HG02884 (cell line): ENCODE results near the gene ASCL2.

Experiments used
- ATAC-seq: cut with Tn5 transposase; IDR thresholded peaks from one replicate; pipeline ENCODE4 v1.9.1; 2021; ENCODE audit warnings: mild to moderate bottlenecking, moderate library complexity; ENCODE audit not compliant: unreplicated experiment

ASCL2 gene

DNA sequence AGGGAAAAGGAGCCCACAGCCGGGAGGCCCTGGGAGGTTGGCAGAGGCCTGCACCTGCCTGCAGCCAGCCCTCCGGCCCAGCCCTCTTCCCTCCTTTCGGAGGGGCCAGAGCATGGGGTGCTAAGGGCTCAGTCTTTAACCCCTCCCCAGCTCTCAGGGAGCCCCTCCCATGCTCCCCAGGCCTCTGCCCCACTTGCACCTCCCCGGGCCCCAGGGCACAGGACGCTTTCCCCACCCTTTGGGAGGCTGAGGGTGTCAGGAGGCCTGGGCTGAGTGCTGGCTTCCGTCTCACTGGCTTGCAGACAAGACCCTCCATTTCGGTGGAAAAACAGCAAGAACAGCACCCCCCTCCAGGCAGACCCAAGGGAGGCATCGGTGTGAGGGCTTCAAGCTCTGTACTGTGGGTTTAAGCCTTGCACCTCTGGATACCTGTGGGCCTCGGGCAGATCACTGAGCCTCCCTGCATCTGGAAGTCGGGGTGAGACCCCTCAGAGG is 7.3 kb downstream of the ASCL2 start:
- no peak for ATAC-seq

DNA sequence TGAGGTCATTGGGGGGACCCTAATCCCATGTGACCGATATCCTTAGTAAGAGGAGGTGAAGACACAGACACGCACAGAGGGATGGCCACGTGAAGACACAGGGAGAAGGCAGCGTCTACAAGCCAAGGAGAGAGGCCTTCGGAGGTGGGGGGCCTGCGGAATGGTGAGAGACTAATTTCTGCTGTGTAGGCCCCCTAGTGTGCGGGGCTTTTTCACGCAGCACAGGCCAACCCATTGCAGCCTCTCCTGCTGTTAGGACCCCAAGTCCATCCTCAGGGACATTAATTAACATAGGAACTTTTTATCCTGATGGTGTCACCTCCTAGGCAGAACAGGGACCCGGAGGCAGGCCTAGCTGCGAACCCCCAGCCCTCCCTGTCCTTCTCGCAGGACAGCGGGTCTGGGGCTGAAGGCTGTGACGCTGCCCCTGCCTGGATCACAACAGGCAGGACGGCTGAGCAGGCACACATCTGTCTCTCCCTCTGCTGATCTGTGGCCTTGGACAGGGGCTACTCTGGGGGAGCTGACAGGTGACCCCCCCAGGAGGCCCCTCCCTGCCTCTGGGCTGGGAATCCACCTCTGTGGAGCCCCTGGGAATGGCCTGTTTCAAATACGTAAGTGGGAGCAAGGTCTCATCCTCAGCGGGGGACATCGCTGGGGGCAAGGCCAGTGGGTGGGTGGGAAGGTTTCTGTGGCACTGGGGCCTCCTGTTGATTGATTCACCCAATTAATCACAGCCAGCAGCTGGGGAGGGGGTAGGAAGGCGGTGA is 7.9 kb downstream of the ASCL2 start:
- no peak for ATAC-seq

DNA sequence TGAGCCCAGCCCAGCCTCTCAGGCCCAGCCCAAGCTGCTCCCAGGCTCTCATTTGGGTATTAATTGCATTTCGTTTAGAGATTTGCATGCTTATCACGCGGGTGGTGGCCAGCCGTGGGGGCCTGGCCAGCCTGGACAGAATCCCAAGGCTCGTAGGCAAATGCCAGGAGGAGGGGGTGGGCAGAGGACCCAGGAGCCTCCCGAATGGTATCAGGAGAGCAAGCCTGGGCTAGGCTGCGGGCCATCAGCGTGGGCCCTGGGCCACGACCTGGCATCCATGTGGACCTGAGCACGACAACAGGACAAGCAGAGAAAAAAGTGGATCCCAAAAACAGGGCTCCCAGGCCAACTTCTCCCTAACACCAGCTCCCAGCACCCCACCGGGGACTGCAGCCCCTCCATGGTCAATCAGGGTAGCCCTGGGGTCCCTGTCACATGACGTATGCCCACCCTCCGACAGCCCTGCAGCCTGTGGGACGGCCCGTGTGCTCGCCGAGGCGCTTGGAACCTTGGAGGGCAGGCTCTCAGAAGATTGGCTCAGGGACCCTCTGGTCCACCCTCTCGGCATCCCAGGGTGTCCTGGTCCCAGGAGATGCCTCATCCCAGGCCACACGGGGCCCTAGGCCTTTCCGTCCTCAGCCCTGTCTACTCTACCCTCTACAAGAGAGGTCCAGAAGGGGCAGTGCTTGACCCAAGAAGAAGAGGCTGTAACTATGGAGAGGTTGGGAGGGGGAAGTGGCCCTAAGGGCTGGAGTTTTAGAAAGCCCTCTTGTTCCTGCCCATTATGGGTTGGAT is 8.8 kb downstream of the ASCL2 start:
- no peak for ATAC-seq

GRCh38 chr11:2260491-2261364 is 9.7 kb downstream of the ASCL2 start:
- no peak for ATAC-seq

- ATAC-seq = no peak
These were observed 10.4 kb downstream of the ASCL2 start for GRCh38 chr11:2259897-2260451.

GRCh38 chr11:2259466-2259830 is 10.9 kb downstream of the ASCL2 start:
- no peak for ATAC-seq

DNA sequence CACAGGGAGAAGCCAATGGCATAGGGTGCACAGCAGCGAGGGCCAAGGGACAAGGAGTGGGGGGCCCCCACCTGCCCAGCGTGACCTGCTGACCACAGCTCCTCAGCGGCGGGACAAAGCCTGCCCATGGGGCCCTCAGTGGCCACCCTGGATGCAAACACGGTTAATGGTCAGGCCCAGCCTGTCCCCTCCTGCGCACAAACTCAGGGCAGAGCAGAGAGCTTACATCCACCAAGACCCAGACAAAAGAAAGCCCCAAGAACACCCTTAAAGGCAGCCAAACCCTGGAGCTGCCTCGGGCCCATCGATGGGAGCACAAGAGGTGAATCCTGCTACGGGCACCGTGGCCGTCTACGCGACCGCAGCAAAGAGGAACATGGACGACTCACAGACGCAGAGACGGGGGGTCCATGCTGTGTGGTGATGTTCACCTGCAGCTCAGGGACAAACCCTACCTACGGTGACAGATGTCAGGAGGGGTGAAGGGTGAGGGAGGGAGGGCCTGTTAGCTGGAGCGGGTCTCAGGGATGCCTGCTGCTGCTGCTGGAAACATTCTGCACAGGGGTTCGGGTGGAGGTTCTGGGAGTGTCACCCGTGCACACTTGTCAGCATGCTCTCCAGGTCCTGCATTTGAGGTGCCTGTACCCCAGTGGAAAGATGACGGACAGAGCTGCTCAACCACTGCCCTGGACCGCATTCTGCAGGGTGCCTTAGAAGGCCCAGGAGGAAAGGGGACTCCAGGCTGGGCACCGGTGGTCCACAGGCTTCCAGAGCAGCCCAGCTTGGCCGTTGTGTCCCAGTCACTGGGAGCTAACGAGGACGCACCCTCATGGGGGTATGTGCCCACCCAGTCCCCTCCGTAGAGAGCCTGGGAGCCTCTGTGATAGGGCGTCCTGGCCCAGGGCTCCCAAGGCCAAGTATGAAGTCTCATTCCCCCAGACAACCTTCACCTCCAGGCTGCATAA is 11.6 kb downstream of the ASCL2 start:
- no peak for ATAC-seq

DNA sequence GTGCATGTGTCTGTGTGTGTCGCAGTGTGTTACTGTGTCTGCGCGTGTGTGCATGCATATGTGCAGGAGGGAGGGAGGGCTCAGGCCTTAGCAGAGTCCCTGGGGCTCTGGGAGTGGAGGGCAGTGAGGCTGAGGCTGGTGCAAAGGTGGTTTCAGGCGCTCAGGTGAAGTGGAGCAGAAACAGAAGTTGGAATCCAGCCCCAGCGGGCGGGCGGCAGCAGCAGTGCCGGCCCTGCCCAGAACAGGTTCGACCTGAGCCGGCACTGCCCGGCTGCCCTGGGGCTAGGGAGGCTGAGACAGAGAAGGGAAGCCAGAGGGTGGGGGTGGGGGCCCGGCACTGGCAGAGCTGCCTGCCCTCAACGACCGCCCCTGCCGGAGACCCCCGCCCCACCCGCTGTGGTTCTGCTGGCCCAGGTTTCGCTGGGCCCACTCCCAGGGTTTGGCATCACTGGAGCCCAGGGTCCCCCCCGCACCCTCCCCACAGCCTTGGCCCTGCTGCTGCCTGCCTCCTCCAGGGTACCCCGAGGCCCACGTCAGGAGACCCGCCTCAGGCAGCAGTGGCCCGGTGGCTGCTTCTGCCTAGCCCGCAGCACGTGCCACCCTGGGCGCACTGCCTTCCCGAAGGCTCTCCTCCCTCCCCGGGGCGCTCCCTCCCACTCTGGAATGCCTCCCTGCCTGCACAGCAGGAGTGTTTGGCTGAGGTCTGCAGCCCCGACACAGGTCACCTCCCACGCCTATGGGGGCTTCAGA is 13.3 kb downstream of the ASCL2 start:
- ATAC-seq = no peak

GRCh38 chr11:2256293-2256913 is 14.0 kb downstream of the ASCL2 start:
- no peak for ATAC-seq

GRCh38 chr11:2252018-2252417 is 18.4 kb downstream of the ASCL2 start:
- ATAC-seq = no peak

DNA sequence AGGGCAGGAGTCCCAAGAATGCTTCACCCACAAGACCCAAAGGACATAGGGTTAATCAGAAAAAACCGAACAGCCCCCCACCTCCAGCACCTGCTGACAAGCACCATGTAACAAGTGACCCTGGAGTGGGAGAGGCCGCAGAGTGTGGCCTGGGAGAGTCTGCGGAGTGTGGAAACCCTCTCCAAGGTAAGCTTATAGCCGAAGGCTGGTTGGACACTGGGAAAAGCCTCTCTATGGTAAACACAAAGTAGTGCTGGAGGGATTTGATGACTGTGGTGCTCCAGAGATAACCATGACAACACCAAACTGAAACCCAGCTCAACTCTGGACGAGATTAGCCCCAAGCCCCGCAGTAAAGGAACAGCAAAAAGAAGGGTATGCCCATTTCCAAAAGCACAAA is 19.2 kb downstream of the ASCL2 start:
- no peak for ATAC-seq

DNA sequence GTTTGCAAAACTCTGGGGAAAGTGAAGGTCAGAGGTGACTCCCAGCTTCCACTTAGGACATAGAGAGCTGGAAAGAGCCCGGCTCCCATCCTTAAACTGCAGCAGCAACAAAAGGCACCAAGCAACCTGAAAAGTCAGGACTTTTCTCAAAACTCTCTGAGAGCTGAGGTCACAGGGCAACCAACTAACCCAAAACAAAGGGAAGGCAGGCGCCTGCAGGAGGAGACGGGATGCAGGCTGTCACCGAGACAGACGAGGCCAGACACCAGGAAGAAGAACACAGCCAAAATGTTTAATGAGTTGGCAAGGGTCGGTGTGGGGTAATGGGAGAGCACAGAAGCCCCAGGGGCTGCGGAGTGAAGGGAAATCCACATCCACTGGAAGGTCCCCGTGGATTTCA is 19.9 kb downstream of the ASCL2 start:
- no peak for ATAC-seq

DNA sequence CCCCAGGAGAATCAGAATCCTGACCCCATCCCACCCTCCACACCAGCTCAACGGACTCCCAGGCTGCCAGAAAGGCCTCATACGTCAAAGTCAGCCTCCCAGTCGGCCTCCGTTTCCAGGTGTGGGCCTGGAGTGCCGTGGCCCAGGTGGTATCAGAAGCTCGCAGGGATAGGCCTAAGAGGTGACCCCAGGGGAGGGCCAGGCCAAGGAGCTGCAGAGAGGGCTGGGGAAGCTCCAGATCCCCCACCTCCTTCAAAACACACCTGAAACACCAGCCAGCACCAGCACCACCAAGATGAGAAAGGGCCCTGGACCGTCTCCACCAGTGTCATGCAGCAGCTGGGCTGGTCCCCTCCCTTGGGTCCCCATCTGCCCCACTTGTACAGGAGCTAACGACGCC is 20.3 kb downstream of the ASCL2 start:
- ATAC-seq = no peak

- ATAC-seq = no peak
These were observed 21.0 kb downstream of the ASCL2 start for GRCh38 chr11:2249189-2249916.

- no peak for ATAC-seq
These were observed 21.6 kb downstream of the ASCL2 start for GRCh38 chr11:2248762-2249161.

DNA sequence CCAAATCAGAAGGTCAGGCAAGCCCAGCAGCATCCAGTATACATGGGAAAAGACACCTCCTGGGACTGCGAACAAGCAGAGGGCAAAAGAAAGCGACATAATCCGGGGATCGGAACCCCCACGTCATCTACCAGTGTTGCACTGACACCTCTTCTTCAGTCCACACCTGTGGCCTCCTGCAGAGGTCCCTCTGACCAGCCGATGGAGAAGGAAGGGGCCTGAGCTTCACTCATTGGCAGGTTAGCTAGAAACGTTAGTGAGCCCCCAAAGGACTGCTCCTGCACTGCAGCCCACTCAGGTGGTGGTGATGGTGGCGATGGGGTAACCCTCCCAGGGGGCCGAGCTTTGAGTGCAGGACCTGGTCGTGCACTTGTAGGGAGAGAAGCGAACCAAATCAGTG is 22.1 kb downstream of the ASCL2 start:
- no peak for ATAC-seq

DNA sequence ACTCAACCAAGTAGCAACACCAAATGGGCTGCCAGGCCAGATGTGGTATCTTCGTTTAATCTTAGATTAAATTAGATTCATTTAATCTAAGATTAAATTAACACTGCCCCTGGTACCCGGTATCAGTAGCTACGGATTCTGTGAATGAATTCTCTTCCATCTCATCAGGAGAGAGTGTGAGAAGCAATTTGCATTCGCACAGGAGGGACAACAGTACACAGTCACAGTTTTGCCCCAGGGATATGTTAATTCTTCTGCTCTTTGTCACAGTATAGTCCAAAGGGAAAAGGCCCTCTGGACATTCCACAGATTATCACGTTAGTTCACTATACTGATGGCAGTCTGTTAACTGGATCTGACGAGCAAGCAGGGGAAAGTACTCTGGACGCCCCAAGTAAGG is 22.9 kb downstream of the ASCL2 start:
- ATAC-seq = no peak

GRCh38 chr11:2240834-2241233 is 29.6 kb downstream of the ASCL2 start:
- ATAC-seq = no peak
